HEK293 (cell line): ENCODE data around the gene PSAP.
A peak's percentile ranks its signal among the peaks of the same experiment; 100 is the strongest.

Experiments
- CTCF ChIA-PET: fragments of 350-600 bp; formaldehyde crosslinking; extraction: SDS; loops from one replicate; lab custom pipeline; 2021; ENCODE audit warnings: antibody characterized with exemption; lab: Yijun Ruan, JAX
- POLR2A ChIA-PET: fragments of 300-600 bp; formaldehyde crosslinking; extraction: SDS; loops from one replicate; lab custom pipeline; 2020; ENCODE audit warnings: antibody characterized with exemption, inconsistent platforms; lab: Yijun Ruan, JAX
- H3K27ac ChIP-seq: fragments of 200-500 bp; sonication (Bioruptor generic); 2 replicates; pipeline ENCODE4 v1.5.1; 2014; ENCODE audit warnings: low read depth, low read length, control low read depth, inconsistent platforms; ENCODE audit errors: extremely low read depth
- H3K36me3 ChIP-seq, 2 experiments: fragments of 200-500 bp in 1 of 2; sonication (Bioruptor generic) in 1 of 2; 1 replicate in 1 of 2; 2 replicates in 1 of 2; pipeline ENCODE4 v1.5.1; 2014 to 2017; ENCODE audit warnings: inconsistent platforms in 2 of 2, low read length in 2 of 2; ENCODE audit not compliant: control insufficient read depth in 2 of 2, insufficient read depth in 1 of 2
- H3K4me1 ChIP-seq: fragments of 200-500 bp; sonication (Bioruptor generic); 2 replicates; pipeline ENCODE4 v1.5.1; 2014; ENCODE audit warnings: mild to moderate bottlenecking, low read length, inconsistent platforms; ENCODE audit not compliant: control insufficient read depth, insufficient read depth
- H3K4me3 ChIP-seq: 2 replicates; pipeline ENCODE4 v1.5.1; 2011; ENCODE audit warnings: low read depth, mild to moderate bottlenecking, control low read depth, low read length, moderate library complexity
- H3K9me3 ChIP-seq: fragments of 200-500 bp; sonication (Bioruptor generic); 2 replicates; pipeline ENCODE4 v1.5.1; 2014; ENCODE audit warnings: low read depth, low read length, inconsistent platforms; ENCODE audit not compliant: control insufficient read depth, insufficient read depth
- BCL11A ChIP-seq: fragments of 450-650 bp; formaldehyde crosslinking; IDR thresholded peaks from 2 replicates; pipeline ENCODE4 v1.5.1; 2016; ENCODE audit warnings: low read depth, missing biosample characterization, missing genetic modification characterization
- BCL11B ChIP-seq: fragments of 450-650 bp; formaldehyde crosslinking; IDR thresholded peaks from 2 replicates; pipeline ENCODE4 v1.5.1; 2016; ENCODE audit warnings: low read depth, missing biosample characterization, missing genetic modification characterization
- GFI1B ChIP-seq: fragments of 450-650 bp; formaldehyde crosslinking; IDR thresholded peaks from 2 replicates; pipeline ENCODE4 v1.5.1; 2016; ENCODE audit warnings: missing biosample characterization, missing genetic modification characterization
- KLF7 ChIP-seq: fragments of 450-650 bp; formaldehyde crosslinking; IDR thresholded peaks from 2 replicates; pipeline ENCODE4 v1.5.1; 2016; ENCODE audit warnings: missing biosample characterization, missing genetic modification characterization, borderline replicate concordance
- MZF1 ChIP-seq: fragments of 450-650 bp; formaldehyde crosslinking; IDR thresholded peaks from 2 replicates; pipeline ENCODE4 v1.5.1; 2017; ENCODE audit warnings: missing biosample characterization, missing genetic modification characterization, borderline replicate concordance
- PRDM10 ChIP-seq: fragments of 450-650 bp; formaldehyde crosslinking; IDR thresholded peaks from 2 replicates; pipeline ENCODE4 v1.5.1; 2016; ENCODE audit warnings: missing biosample characterization, missing genetic modification characterization
- REST ChIP-seq: fragments of 450-650 bp; formaldehyde crosslinking; IDR thresholded peaks from 2 replicates; pipeline ENCODE4 v1.5.1; 2016; ENCODE audit warnings: missing biosample characterization, missing genetic modification characterization
- SCRT1 ChIP-seq: fragments of 450-650 bp; formaldehyde crosslinking; IDR thresholded peaks from 2 replicates; pipeline ENCODE4 v1.5.1; 2016; ENCODE audit warnings: missing biosample characterization, missing genetic modification characterization, borderline replicate concordance
- ZFP41 ChIP-seq: fragments of 450-650 bp; formaldehyde crosslinking; IDR thresholded peaks from 2 replicates; pipeline ENCODE4 v1.5.1; 2016; ENCODE audit warnings: missing biosample characterization, missing genetic modification characterization, borderline replicate concordance
- ZNF146 ChIP-seq: fragments of 450-650 bp; formaldehyde crosslinking; IDR thresholded peaks from 2 replicates; pipeline ENCODE4 v1.5.1; 2016; ENCODE audit warnings: missing biosample characterization, missing genetic modification characterization
- ZNF311 ChIP-seq: fragments of 450-650 bp; formaldehyde crosslinking; IDR thresholded peaks from 2 replicates; pipeline ENCODE4 v1.5.1; 2017; ENCODE audit warnings: missing biosample characterization, missing genetic modification characterization, borderline replicate concordance
- ZNF48 ChIP-seq: fragments of 450-650 bp; formaldehyde crosslinking; IDR thresholded peaks from 2 replicates; pipeline ENCODE4 v1.5.1; 2016; ENCODE audit warnings: missing biosample characterization, missing genetic modification characterization
- ZNF529 ChIP-seq: fragments of 450-650 bp; formaldehyde crosslinking; IDR thresholded peaks from 2 replicates; pipeline ENCODE4 v1.5.1; 2017; ENCODE audit warnings: missing genetic modification characterization, missing biosample characterization; ENCODE audit not compliant: insufficient replicate concordance
- ZNF645 ChIP-seq: fragments of 450-650 bp; formaldehyde crosslinking; IDR thresholded peaks from 2 replicates; pipeline ENCODE4; 2016; ENCODE audit warnings: missing biosample characterization, missing genetic modification characterization
- ZNF692 ChIP-seq: fragments of 450-650 bp; formaldehyde crosslinking; IDR thresholded peaks from 2 replicates; pipeline ENCODE4 v1.5.1; 2016; ENCODE audit warnings: missing biosample characterization, missing genetic modification characterization
- ZNF785 ChIP-seq: fragments of 450-650 bp; formaldehyde crosslinking; IDR thresholded peaks from 2 replicates; pipeline ENCODE4 v1.5.1; 2016; ENCODE audit warnings: missing biosample characterization, missing genetic modification characterization
- ZSCAN5A ChIP-seq: fragments of 450-650 bp; formaldehyde crosslinking; IDR thresholded peaks from 2 replicates; pipeline ENCODE4 v1.5.1; 2016; ENCODE audit warnings: missing biosample characterization, missing genetic modification characterization
- TF ChIP-seq, protein P1 (sequence below): fragments of 450-650 bp; formaldehyde crosslinking; IDR thresholded peaks from 2 replicates; pipeline ENCODE4 v1.5.1; 2016; ENCODE audit warnings: missing biosample characterization, missing genetic modification characterization

Gene PSAP

GRCh38 chr10:71821909-71822763 lies 28.9 kb downstream of the PSAP start:
- CTCF ChIA-PET = interaction anchor here (0.6 to 1.7 kb wide), 3 partner anchors 15 to 210 kb away, joined by 3 to 20 read pairs (median 5); no protein-coding TSS in a partner anchor
- Histone ChIP-seq H3K36me3 (peaks cover 13 to 98% of the 10 kb centered on the region in 2 experiments), H3K4me3 (no peak overlapping the region), H3K27ac (no peak overlapping the region), H3K9me3 (no peaks in the 10 kb centered on the region), H3K4me1 (no peaks in the 10 kb centered on the region)
- POLR2A ChIA-PET = no interaction called here
- TF ChIP-seq SCRT1 (no peak), ZNF785 (no peak), ZNF48 (tag by site-specific recombination) (no peak), ZNF692 (tag by site-specific recombination) (no peak), REST (tag by site-specific recombination) (peak; percentile 68; the same call in 1 of the 2 replicates)

DNA sequence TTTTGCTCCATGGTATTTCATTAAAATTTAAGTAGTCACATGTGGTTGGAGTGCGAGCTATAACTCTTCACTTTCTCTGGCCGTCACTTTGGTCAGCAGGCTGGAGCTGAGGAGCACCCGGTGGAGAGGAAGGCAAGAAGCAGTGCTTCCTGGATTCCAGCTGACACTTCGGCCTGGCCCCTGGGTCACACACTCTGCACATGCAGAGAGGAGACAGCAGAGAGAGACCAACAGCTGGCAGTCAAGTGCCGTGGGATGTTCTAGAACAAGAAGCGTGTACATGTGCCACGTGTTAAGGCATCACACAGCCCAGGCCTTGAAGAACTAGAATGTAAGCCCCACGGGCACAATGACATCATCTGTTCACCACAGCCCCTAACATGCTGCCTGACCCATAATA lies 30.1 kb downstream of the PSAP start:
- ChIA-PET CTCF (interaction anchor here (1.9 kb wide), 1 partner anchor 75 kb away, joined by 6 read pairs; no protein-coding TSS in a partner anchor), POLR2A (interaction anchor here (0.6 to 0.9 kb wide), 2 partner anchors 28 to 30 kb away, joined by 3 to 11 read pairs; partner anchors contain the start of gene PSAP)
- H3K4me3 ChIP-seq = no peak overlapping the region
- H3K36me3 ChIP-seq = peaks cover 9 to 99% of the 10 kb centered on the region in 2 experiments
- H3K27ac ChIP-seq = no peak overlapping the region
- no peaks in the 10 kb centered on the region for H3K9me3 ChIP-seq
- H3K4me1 ChIP-seq = no peaks in the 10 kb centered on the region
- TF ChIP-seq ZFP41 (tag by site-specific recombination) (no peak), BCL11B (tag by site-specific recombination) (no peak), GFI1B (tag by site-specific recombination) (no peak), BCL11A (no peak), PRDM10 (tag by site-specific recombination) (no peak), ZSCAN5A (no peak), ZNF645 (no peak), KLF7 (tag by site-specific recombination) (no peak), MZF1 (tag by site-specific recombination) (no peak), ZNF529 (tag by site-specific recombination) (no peak), ZNF311 (tag by site-specific recombination) (no peak), ZNF146 (tag by site-specific recombination) (no peak)
- TF ChIP-seq, protein P1, sequence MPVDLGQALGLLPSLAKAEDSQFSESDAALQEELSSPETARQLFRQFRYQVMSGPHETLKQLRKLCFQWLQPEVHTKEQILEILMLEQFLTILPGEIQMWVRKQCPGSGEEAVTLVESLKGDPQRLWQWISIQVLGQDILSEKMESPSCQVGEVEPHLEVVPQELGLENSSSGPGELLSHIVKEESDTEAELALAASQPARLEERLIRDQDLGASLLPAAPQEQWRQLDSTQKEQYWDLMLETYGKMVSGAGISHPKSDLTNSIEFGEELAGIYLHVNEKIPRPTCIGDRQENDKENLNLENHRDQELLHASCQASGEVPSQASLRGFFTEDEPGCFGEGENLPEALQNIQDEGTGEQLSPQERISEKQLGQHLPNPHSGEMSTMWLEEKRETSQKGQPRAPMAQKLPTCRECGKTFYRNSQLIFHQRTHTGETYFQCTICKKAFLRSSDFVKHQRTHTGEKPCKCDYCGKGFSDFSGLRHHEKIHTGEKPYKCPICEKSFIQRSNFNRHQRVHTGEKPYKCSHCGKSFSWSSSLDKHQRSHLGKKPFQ (tag by site-specific recombination) = no peak
